HG02798 (cell line): ENCODE measurements around the gene VCY1B.
"Not testable (repeated sequence)": the region's sequence is repeated elsewhere in the genome, so short reads cannot be mapped to it uniquely, and the experiment has no call there.

ENCODE experiments used
- ATAC-seq: cut with Tn5 transposase; IDR thresholded peaks from one replicate; pipeline ENCODE4 v1.9.1; 2021; ENCODE audit warnings: mild to moderate bottlenecking; ENCODE audit not compliant: unreplicated experiment, poor library complexity

The VCY1B gene

GRCh38 chrY:14055927-14056326, at the start of gene VCY1B:
Gene VCY1B (plus strand): TSS chrY:14056227. CDS start chrY:14056290, 63 bp downstream.
- not testable (repeated sequence) for ATAC-seq

- not testable (repeated sequence) for ATAC-seq
Measured at GRCh38 chrY:14011916-14012315, 44.1 kb upstream of the VCY1B start.

- not testable (repeated sequence) for ATAC-seq
Measured at GRCh38 chrY:14030395-14030794, 25.6 kb upstream of the VCY1B start.

- ATAC-seq: no peak
Measured at GRCh38 chrY:14085877-14086276, 29.9 kb downstream of the VCY1B start.
